Stomach (tissue), 4 donors: ENCODE data around the gene ERN1.

Source experiments
- EP300 ChIP-seq: sonication (generic); formaldehyde crosslinking; IDR thresholded peaks from one replicate; pipeline ENCODE4 v1.6.1; 2017; ENCODE audit warnings: antibody characterized with exemption
- POLR2A ChIP-seq, 4 donors: fragments of 450-650 bp; IDR thresholded peaks; one replicate each; pipeline ENCODE4 v1.6.1; 2016; ENCODE audit warnings: antibody characterized with exemption in 4 of 4, control low read depth in 2 of 4, mild to moderate bottlenecking in 1 of 4, moderate library complexity in 1 of 4
- POLR2AphosphoS5 ChIP-seq, 3 donors: sonication (generic); formaldehyde crosslinking; IDR thresholded peaks; one replicate each; pipeline ENCODE4 v1.6.1; 2016; ENCODE audit warnings: antibody characterized with exemption in 3 of 3
- TF ChIP-seq, protein P1 (sequence below), 7 experiments: fragments of 450-650 bp in 4 of 7; fragments of 200-600 bp in 3 of 7; sonication (generic) in 3 of 7; IDR thresholded peaks; one replicate each; pipeline ENCODE4 v1.5.1; 2016 to 2019; ENCODE audit warnings: antibody characterized with exemption in 7 of 7, control low read depth in 2 of 7, mild to moderate bottlenecking in 1 of 7

DNA sequence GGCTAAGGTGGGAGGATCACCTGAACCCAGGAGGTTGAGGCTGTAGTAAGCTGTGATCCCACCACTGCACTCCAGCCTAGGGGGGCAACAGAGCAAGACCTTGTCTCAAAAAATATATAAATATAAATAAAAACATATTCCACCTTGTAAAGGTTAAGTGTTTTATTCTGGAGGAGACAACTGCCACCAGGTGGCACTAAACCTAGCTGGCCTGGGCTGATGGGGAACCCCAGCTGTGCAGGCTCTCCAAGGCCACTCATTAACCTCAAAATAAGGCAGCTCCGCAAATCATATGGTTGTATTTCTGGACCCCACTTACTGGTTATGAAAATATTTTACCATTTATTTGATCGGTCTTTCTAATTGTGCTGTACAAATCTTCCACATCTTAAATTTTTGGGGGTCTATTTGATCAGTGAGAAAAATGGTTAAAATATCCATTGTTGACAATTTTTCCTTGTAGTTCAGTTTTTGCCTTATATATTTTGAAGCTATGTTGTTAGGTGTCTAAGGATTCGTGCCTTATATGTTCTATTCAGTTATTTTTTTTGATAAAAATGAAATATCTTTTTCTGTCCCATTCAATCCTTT is 101.0 kb downstream of the ERN1 start:
- TF ChIP-seq POLR2AphosphoS5 (IDR thresholded peaks at IDR 0.05), result no peak
- no peak for TF ChIP-seq EP300
- TF ChIP-seq, protein P1, sequence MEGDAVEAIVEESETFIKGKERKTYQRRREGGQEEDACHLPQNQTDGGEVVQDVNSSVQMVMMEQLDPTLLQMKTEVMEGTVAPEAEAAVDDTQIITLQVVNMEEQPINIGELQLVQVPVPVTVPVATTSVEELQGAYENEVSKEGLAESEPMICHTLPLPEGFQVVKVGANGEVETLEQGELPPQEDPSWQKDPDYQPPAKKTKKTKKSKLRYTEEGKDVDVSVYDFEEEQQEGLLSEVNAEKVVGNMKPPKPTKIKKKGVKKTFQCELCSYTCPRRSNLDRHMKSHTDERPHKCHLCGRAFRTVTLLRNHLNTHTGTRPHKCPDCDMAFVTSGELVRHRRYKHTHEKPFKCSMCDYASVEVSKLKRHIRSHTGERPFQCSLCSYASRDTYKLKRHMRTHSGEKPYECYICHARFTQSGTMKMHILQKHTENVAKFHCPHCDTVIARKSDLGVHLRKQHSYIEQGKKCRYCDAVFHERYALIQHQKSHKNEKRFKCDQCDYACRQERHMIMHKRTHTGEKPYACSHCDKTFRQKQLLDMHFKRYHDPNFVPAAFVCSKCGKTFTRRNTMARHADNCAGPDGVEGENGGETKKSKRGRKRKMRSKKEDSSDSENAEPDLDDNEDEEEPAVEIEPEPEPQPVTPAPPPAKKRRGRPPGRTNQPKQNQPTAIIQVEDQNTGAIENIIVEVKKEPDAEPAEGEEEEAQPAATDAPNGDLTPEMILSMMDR (IDR thresholded peaks at IDR 0.05), result peak in 4 of 7 experiments; percentile 59 to 75 (median 65)
- no peak for TF ChIP-seq POLR2A (IDR thresholded peaks at IDR 0.05)
